GM19372 (cell line): ENCODE results near the gene NT5DC1.

Experiments
- ATAC-seq: cut with Tn5 transposase; IDR thresholded peaks from one replicate; pipeline ENCODE4 v1.9.1; 2021; ENCODE audit warnings: mild to moderate bottlenecking, low read depth, moderate library complexity; ENCODE audit not compliant: unreplicated experiment

NT5DC1 gene

DNA sequence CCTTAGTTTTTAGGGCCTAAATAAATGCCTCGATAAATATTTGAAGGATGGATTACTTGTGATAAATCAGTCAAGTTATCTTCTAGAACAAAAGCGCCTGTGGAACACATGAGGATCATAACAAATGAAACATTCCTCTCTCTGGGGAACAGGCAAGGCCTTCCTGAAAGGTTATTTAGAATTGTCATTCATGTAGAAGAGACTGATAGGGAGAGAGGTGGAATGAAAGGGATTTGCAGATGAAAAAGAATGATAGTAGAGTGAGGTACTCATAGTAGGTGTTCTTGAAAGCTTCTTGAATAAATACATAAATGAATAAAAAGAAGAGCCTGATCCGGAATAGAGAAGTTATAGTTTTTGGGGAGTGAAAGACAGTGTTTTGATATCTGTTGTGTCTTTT is 122.7 kb downstream of the NT5DC1 start:
- no peak for ATAC-seq

DNA sequence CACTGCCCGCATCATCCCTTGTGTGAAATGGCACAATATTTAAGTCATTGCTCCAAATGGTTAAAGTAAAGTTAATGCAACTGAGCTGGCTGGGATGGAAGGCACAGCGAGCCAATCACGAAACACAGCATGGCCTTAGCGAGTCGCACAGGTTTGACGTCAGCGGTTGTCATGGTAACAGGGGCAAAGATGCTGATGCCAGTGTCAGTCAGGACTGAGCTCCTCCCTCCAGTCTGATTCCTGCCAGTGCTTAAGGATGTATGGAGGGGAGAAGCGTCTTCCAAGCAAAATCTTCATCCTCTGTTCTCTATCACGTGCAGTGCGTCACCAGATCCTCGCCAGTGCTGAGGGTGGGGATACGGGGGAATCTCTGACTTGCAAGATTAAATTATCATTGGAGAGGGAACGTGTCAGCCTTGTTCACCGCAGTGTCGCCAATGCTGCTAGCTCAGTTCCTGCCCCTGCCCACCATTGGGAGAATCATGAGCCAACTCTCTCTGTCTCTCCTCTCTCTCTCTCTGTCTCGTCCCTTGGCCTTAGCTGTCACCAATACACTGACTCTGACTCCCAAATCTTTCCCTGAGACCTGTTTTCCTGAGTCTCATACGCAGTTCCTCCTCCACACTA is 128.7 kb downstream of the NT5DC1 start:
- no peak for ATAC-seq

DNA sequence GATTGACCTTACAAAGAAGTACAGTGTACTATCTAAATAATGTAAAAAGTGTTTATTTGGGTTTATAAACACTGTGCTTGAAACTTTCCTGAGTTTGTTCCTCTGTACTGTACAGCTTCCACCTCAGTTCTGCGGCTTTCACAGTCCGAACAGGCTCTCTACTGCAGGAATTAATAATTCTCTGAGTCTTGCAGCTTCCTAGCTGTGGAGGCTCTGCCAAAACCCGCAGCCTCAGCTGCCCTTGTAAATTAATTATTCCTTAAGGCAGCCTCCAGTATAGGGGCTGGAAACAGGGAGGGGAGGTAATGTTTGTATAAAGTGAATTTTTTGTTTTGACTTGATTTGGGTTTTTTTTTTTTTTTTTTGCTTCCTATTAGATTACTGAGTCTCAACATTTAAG is 134.0 kb downstream of the NT5DC1 start:
- ATAC-seq = no peak

DNA sequence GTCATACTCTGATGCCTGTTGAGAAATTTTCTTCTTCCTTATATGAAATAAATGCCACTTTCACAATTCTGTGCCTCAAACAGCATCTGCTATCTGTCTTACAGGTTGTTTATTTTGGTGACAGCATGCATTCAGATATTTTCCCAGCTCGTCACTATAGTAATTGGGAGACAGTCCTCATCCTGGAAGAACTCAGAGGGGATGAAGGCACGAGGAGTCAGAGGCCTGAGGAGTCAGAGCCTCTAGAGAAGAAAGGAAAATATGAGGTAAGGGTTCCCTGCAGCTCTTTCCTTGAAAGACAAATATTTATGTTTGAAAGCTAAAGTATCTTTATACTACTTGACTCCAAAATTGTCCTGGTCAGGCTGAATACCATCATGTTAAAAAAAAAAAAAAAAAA is 137.4 kb downstream of the NT5DC1 start:
- no peak for ATAC-seq

DNA sequence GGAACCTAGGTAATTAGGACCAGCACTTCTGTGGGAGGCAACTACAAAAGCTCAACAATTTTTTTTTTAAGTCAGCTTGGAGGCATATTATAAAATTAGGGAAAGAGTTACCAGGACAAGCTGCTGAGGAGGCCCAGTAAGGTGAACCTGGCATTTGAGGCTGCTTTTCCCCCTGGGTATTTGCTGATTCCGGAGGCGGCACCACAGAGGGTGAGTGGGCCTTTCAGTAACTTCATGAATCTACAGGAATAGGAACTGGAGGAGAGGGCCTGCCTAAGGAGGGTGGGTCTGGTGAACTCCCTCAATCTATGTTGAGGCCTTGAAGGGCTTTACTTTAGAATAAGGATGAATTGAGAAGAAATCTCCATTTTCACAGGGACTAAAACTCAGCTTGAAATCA is 138.6 kb downstream of the NT5DC1 start:
- ATAC-seq = no peak

DNA sequence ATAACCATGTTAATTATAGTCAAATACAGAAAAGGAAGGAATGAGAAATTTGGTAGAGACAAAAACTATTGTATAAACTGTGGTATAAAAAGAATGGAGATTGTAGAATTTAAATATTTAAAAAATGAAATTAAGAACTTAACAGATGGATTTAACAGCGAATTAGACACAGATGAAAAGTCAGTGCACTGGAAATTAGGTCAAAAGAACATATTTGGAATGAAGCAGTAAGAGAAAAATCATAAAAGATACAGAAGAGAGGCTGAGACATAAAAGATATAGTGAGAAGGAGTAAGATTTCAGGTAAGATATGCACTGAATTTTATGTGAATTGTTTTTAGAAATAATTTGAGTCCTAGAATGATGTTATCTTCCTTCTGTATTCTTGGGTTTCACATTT is 139.2 kb downstream of the NT5DC1 start:
- no peak for ATAC-seq

DNA sequence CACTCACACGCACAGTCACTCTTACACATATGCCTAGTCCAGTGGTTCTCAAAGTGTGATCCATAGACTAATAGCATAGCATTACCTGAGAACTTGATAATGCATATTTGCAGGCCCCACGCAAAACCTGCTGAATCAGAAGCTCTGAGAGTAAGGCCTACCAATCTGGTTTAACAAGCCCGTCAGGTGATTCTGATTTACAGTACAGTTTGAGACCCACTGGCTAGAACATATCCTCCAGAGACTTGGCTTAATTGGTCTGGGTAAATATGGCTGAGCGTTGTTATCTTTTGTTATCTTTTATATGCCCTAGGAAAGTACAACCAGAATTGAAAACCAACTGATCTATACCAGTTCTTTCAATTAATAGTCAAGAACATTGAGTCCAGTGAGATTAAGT is 143.6 kb downstream of the NT5DC1 start:
- no peak for ATAC-seq

DNA sequence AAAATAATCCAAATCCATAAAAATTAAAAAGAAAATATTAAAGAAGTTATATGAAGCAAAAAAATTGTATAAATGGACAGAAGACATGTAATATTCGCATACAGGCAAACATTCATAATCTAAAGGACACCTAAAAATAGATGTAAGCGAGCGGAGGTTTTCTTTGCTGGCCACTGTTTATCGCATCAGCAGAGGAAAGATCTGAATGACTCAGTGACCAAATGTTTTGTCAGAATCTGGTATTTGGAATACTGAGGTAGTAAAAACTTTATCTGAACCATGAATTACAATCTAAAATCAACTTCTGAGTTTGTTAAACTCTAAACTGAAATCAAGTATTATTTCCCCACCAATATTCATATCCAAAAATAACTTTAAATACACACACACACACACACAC is 145.4 kb downstream of the NT5DC1 start:
- ATAC-seq = no peak

DNA sequence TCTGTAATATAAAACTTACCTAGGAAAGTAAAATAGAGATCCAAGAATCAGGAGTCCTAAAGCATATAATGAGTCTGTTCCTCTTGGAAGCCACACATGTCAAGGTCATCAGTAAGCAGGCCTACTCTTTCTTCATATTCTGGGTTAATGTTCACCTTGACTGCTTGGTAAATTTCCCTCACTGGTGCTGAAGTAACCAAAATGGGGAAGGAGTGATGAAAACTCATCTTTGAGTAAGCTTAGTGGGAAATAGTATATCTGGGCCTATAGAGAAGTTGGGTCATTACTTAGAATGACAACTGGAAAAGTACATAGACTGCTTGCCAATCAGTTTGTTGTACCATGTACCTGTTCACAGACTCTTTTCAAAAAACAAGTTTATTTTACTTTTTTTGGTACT is 146.6 kb downstream of the NT5DC1 start:
- ATAC-seq = no peak

DNA sequence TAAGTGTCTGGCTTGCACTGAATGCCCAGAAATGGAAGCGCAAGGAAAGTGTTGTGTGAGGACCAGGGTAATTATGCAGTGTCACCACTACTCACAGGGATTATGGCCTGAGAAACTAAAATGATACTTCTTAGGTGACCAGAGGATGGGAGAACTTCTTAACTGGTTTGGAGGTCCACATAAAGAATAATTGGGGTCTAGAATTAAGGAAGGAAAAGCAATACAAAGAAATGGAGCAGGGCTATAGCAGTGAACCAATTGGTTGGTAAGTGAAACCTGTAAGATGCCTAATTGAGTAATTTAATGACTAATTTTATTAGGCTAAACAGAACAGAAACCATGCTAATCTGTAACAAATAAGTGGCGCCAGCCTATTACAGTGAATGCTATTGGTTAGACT is 147.9 kb downstream of the NT5DC1 start:
- ATAC-seq = no peak

DNA sequence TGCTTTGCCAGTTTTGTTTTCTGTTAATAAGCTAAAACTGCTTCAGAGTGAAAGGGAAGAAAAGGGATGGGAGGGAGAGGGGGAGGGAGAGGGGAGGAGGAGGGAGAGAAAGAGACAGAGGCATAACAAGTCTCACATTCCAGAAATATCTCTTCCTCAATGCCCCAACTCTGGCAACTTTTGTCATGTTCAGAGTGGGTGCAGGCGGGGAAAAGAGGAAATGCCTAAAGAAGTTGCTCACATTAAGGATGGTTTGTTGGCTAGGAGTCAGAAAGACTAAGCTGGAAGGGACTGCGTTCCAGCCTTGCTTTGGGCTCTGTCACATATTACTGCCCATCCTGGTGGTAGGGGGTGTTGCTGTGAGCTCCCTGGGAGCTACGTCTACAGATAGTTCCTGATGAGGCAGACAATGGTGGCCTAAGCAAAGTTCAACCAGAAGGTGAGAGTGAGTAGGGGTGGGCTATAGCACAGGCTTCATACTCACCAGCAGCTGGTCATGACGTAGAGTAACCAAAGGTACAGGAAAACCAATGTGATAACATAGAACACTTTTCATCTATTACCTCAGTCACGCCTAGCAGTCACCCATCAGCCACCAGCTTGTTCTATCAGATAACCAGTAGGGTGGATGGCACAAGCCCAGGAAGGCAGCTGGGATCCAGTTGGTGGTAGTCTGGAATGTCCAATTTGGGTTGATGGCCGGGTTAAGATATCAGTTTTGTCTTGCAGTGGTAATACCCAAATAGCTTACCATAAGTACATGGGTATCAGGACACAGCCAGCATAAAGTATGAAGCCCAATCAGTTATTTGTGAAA is 151.1 kb downstream of the NT5DC1 start:
- ATAC-seq = no peak

DNA sequence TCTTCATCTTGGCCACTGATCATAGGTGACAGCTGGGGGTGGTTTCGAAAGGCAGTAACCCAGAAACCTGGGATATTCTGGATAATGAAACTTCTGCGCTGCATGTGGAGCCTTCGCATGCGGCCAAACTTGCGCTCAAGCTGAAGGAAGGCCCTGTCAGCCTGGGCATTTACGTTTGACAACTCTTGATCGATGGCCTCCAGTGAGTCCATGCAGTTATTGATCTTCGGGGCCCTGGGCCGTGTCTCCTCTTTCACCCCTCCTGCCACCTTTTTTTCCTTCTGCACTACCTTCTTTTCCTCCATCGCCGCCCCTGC is 152.5 kb downstream of the NT5DC1 start:
- ATAC-seq = no peak

DNA sequence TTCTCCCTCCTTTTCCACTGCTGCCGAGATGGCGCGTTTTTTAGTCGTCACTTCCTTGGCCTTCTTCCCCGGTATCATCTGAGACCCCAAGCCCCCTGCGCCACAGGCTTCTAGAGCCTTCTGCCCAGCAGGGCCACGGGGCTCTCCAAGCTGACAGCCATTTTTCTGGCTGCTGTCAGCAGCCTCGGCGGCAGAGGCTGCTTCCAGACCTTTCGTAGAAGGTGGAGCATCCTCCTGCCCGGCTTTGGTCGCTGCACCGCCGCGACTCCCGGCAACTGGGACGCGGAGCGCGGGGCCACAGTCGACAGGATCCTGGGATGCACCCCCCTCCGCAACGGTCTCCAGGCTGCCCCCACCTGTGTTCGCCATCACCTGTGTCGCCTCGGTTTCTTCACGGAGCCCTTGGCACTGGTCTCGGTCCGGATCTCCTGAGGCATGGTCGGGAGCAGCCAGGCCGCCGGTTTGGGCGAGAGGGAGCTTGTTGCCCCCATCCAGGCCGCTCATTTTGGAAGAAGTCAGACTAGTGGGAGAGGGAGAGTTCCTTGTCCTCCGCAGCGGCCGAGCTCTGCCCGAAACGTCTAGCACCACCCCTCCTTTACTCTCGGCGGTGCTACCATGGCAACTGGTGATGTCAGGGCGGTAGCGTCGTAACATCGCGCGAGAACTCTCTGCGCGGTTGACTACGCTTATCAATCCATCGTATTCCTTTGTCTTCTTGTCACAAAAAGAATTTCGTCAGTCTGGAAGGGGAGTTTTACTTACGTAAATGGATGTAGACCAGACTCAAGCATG is 153.0 kb downstream of the NT5DC1 start, which contains the start of gene TSPYL4:
Gene TSPYL4 (minus strand): TSS at position 571 of the 792 bp plus-strand sequence. CDS start 67 bp downstream, at position 504.
- peak; percentile 99 for ATAC-seq

DNA sequence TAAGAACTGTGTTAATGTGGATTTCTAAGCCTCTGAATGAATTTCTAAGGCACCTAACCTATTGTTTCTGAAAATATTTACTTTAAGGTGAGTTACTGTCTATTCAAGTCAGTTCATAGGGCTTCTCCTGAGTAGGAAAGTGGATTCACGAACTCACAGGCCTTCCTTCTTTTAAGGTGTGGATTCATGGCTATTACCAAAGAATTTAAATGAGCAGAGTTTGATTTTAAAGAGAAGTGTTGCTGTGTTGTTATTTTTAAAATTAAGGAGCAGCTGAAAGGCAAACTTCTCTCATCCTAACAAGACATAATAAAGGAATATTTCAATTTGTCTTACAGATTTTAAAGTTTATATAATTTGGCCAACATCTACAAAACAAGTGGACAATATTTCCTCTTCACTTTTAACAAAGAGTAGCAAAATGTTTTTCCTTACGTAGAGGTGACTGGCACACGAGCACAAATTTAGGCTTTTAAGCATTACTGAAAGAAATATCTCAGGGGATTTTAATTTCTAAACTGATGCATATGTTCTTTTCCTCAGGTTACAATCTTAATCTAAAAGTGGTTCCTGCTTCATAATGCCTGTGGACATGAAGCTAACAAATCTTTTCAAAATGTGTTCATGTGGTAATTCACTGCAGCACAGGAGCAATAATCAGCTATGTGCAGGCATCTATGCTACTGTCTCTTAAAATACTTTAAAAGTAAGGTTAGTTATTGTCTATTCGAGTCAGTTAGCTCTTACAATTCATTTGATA is 153.8 kb downstream of the NT5DC1 start:
- ATAC-seq = peak; percentile 29

DNA sequence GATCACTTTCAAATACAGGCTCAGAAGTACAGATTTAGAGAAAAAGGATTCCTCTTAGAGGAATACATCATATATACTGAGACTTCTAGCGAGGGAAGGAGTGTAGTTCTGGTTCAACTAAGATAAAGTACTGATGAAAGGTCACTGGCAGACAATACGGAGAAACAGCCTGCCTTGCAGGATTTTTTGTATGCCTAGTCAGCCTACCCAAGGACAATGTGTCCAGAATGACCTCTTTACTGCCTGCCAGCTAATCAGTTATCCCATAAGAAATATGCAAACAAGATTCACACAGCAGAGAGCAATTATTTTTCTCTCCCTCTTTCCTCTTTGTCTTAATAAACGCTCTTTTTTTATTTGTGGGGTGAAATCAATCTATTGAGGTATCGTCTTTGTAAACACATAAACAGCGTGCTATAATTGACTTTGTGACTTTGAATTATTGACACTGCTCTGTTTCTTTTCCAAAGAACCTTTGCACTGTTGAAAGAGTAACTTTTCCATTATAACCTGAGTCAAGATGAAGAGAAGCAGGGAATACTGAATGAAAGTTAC is 154.7 kb downstream of the NT5DC1 start:
- ATAC-seq = no peak

DNA sequence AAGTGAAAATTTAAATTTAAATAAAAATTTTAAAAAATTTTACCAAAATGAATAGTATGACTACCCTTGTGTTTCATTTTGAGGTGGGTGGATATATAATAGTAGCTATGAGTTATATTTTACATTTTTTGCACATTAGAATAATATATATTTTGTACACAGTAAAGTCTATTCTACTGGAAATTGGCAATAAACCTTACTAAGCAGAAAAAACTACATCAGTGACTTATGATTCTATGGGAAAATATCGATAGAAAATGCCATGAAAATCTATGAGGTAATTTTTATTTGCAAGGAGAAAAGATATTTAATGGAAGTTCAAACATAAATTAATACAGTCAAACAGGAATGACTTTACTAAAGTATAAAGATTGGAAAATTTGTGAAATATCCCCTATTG is 156.0 kb downstream of the NT5DC1 start:
- no peak for ATAC-seq

DNA sequence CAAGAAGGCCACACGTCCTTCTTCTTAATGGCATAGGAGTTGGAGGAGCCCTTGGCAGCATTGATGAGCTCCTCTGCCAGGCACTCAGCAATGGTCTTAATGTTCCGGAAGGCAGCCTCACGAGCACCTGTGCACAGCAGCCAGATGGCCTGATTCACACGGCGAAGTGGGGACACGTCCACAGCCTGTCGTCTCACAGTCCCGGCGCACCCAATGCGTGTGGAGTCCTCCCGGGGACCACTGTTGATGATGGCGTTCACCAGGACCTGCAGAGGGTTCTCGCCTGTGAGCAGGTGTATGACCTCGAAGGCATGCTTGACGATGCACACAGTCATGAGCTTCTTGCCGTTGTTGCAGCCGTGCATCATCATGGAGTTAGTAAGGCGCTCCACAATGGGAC is 157.9 kb downstream of the NT5DC1 start:
- ATAC-seq = no peak

DNA sequence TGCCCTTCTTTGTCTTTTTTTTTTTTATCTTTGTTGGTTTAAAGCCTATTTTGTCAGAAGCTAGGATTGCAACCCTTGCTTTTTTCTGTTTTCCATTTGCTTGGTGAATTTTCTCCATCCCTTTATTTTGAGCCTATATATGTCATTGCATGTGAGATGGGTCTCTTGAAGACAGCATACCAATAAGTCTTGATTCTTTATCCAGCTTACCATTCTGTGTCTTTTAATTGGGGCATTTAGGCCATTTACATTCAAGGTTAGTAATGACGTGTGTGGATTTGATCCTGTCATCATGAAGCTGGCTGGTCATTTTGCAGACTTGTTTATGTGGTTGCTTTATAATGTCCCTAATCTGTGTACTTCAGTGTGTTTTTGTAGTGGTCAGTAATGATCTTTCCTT is 162.7 kb downstream of the NT5DC1 start:
- no peak for ATAC-seq

DNA sequence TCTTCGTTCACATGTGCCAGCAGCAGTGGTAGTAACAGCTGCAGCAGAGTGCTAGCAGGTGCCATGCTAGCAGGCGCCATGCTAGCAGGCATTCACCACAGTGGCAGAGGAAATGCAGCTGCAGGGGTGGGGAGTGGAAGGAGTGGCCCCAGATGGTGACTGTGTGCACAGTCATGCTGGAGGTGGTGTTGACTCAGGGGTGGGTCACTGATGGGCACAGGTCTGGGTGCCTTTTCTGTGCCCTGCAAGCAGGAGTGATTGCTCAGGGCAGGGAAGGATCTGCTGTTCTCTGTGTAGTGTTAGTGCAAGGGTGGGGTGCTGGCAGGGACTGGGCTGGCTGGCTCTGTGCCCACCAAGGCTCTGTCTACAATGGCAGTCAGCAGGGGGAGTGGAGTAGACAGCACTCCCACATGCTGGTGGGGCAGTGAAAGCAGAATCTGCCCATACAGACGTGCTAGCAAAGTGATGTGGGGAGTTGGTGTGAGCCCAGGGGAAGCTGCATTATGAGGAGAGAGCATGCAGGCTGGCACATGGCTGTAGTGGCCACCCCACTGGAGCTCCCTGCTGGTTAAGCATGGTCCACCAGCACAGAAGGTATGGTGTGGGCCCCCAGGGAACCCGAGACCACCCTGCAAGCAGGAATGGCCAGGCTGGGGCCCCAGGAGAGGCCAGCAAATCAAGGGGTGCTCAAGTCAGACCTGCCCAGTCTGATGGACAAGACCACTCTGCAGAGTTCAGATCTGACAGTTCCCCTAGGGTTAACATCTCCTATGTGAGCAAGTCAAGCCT is 164.6 kb downstream of the NT5DC1 start:
- ATAC-seq = no peak

DNA sequence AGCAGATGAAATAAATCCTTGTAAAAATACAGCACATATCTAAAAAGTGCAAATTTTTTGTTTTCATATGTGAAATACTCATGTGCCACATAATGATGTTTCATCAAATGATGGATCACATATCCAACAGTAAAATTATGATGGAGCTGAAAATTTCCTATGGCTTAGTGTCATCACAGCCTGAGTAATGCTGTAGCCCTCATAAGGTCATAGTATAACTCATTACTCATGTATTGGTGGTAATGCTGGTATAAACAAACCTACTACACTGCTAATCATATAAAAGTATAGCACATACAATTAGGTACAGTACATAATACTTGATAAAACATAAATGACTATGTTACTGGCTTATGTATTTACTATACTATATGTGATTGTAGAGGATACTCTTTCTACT is 166.2 kb downstream of the NT5DC1 start:
- no peak for ATAC-seq
